ENCODE data around the gene TPRN. TPM values are rescaled to one million over a fixed set of nuclear protein-coding genes. Genes with fewer than 3 reads are reported as not detected.

Gene TPRN
- total RNA-seq, 1 donor, result 6.9 TPM

- no peak for DNase-seq (ENCODE audit: low read depth)
- TF ChIP-seq CTCF (IDR thresholded peaks at IDR 0.05; ENCODE audit: insufficient read depth, low read depth, low read length), result no peak
- H3K4me3 ChIP-seq (ENCODE audit: low read depth, low read length), result no peak overlapping the region
Observed at GRCh38 chr9:137184881-137185660, 15.5 kb downstream of the TPRN start.

GRCh38 chr9:137183980-137184595 is 16.5 kb downstream of the TPRN start:
- no peak overlapping the region for H3K4me3 ChIP-seq (ENCODE audit: low read depth, low read length)
- no peak for DNase-seq (ENCODE audit: low read depth)
- no peak for TF ChIP-seq CTCF (IDR thresholded peaks at IDR 0.05; ENCODE audit: insufficient read depth, low read depth, low read length)

- H3K4me3 ChIP-seq (ENCODE audit: low read depth, low read length), result no peak overlapping the region
- TF ChIP-seq CTCF (IDR thresholded peaks at IDR 0.05; ENCODE audit: insufficient read depth, low read depth, low read length), result no peak
- no peak for DNase-seq (ENCODE audit: low read depth)
Observed at GRCh38 chr9:137182836-137183235, 17.7 kb downstream of the TPRN start.

GRCh38 chr9:137181680-137182079 is 18.9 kb downstream of the TPRN start:
- TF ChIP-seq CTCF (IDR thresholded peaks at IDR 0.05; ENCODE audit: insufficient read depth, low read depth, low read length), result no peak
- DNase-seq (ENCODE audit: low read depth), result no peak

GRCh38 chr9:137180491-137180890 is 20.1 kb downstream of the TPRN start:
- no peak for TF ChIP-seq CTCF (IDR thresholded peaks at IDR 0.05; ENCODE audit: insufficient read depth, low read depth, low read length)
- no peak for DNase-seq (ENCODE audit: low read depth)
- no peak overlapping the region for H3K4me3 ChIP-seq (ENCODE audit: low read depth, low read length)

More at GRCh38 chr9:137181680-137182079, 18.9 kb downstream of the TPRN start:
- H3K4me3 ChIP-seq (ENCODE audit: low read depth, low read length), result no peak overlapping the region

- no peak for DNase-seq (ENCODE audit: low read depth)
- no peak for TF ChIP-seq CTCF (IDR thresholded peaks at IDR 0.05; ENCODE audit: insufficient read depth, low read depth, low read length)
- no peak overlapping the region for H3K4me3 ChIP-seq (ENCODE audit: low read depth, low read length)
Observed at GRCh38 chr9:137179761-137180160, 20.8 kb downstream of the TPRN start.

Data from fibroblast of villous mesenchyme (primary cell).